DMS153 treated with DMSO at 0.1 percent for 48 hours (cell line): ENCODE results near the gene TGFB1.
"Not testable (repeated sequence)": the region's sequence is repeated elsewhere in the genome, so short reads cannot be mapped to it uniquely, and the experiment has no call there.

ENCODE experiments used
- DNase-seq: peaks from one replicate; lab custom pipeline; 2025; ENCODE audit not compliant: unreplicated experiment; lab: John Stamatoyannopoulos, UW

The TGFB1 gene

GRCh38 chr19:41353466-41354342 is at the start of gene TGFB1:
TGFB1 (minus strand) TSS chr19:41353922; CDS start chr19:41353044, 878 bp downstream.
- no peak for DNase-seq

- DNase-seq = no peak
Measured at GRCh38 chr19:41402010-41402409, 48.3 kb upstream of the TGFB1 start.

- DNase-seq = no peak
Measured at GRCh38 chr19:41401483-41401882, 47.8 kb upstream of the TGFB1 start.

GRCh38 chr19:41399525-41399924 is 45.8 kb upstream of the TGFB1 start:
- DNase-seq = no peak

- no peak for DNase-seq
Measured at GRCh38 chr19:41399091-41399490, 45.4 kb upstream of the TGFB1 start.

GRCh38 chr19:41398598-41398997 is 44.9 kb upstream of the TGFB1 start:
- no peak for DNase-seq

- DNase-seq = no peak
Measured at GRCh38 chr19:41398050-41398418, 44.3 kb upstream of the TGFB1 start.

GRCh38 chr19:41397086-41398049 is 43.6 kb upstream of the TGFB1 start, which contains the start of the genes BCKDHA and EXOSC5:
BCKDHA (plus strand) TSS chr19:41397818; CDS start chr19:41397828, 10 bp downstream.
EXOSC5 (minus strand) TSS chr19:41397359; CDS start chr19:41397328, 31 bp downstream.
- peak; percentile 99 for DNase-seq

GRCh38 chr19:41395355-41395754 is 41.6 kb upstream of the TGFB1 start:
- DNase-seq = no peak

GRCh38 chr19:41392775-41393174 is 39.1 kb upstream of the TGFB1 start:
- DNase-seq = no peak

GRCh38 chr19:41391618-41392017 is 37.9 kb upstream of the TGFB1 start:
- no peak for DNase-seq

GRCh38 chr19:41386442-41386841 is 32.7 kb upstream of the TGFB1 start:
- DNase-seq = no peak

- no peak for DNase-seq
Measured at GRCh38 chr19:41384351-41384750, 30.6 kb upstream of the TGFB1 start.

- not testable (repeated sequence) for DNase-seq
Measured at GRCh38 chr19:41381536-41381935, 27.8 kb upstream of the TGFB1 start.

- DNase-seq = no peak
Measured at GRCh38 chr19:41377977-41378709, 24.4 kb upstream of the TGFB1 start.

GRCh38 chr19:41376998-41377365 is 23.3 kb upstream of the TGFB1 start:
- no peak for DNase-seq

- DNase-seq = no peak
Measured at GRCh38 chr19:41376241-41376997, 22.7 kb upstream of the TGFB1 start, which contains the start of gene TMEM91. TMEM91 (plus strand) TSS chr19:41376533; CDS start chr19:41378310, 1,777 bp downstream.

GRCh38 chr19:41373993-41374392 is 20.3 kb upstream of the TGFB1 start:
- peak; percentile 74 for DNase-seq

GRCh38 chr19:41372501-41372900 is 18.8 kb upstream of the TGFB1 start:
- DNase-seq = no peak

GRCh38 chr19:41371541-41371940 is 17.8 kb upstream of the TGFB1 start:
- DNase-seq = no peak
